Astrocyte (in vitro differentiated cells and primary cell): ENCODE data around the gene MYO1B. TPM values are rescaled to one million over a fixed set of nuclear protein-coding genes. Genes with fewer than 3 reads are reported as not detected.

Experiments
- DNase-seq: peaks from one replicate; pipeline ENCODE4 v3.0.0-alpha.2; 2010; ENCODE audit warnings: low read depth
- FAIRE-seq: peaks from 2 replicates; lab custom pipeline; 2011; peaks lifted over from hg19 to GRCh38; lab: Jason Lieb, UNC
- H2AFZ ChIP-seq: 2 replicates; pipeline ENCODE4 v1.6.0; 2012; ENCODE audit warnings: low read depth, low read length, inconsistent platforms
- H3K27ac ChIP-seq: 2 replicates; pipeline ENCODE4 v1.5.1; 2011; ENCODE audit warnings: low read depth, low read length, inconsistent platforms
- H3K27me3 ChIP-seq: 2 replicates; pipeline ENCODE4 v1.6.0; 2011; ENCODE audit warnings: low read length, inconsistent platforms; ENCODE audit not compliant: insufficient read depth
- H3K36me3 ChIP-seq: 2 replicates; pipeline ENCODE4 v1.5.1; 2011; ENCODE audit warnings: low read length, inconsistent platforms; ENCODE audit not compliant: insufficient read depth
- H3K4me1 ChIP-seq: 2 replicates; pipeline ENCODE4 v1.5.1; 2011; ENCODE audit warnings: low read length, inconsistent platforms; ENCODE audit not compliant: insufficient read depth
- H3K4me2 ChIP-seq: 2 replicates; pipeline ENCODE4 v1.6.0; 2012; ENCODE audit warnings: low read length, inconsistent platforms
- H3K4me3 ChIP-seq: 2 replicates; pipeline ENCODE4 v1.5.1; 2011; ENCODE audit warnings: low read depth, mild to moderate bottlenecking, low read length, inconsistent platforms; ENCODE audit not compliant: insufficient read depth
- H3K79me2 ChIP-seq: 2 replicates; pipeline ENCODE4 v1.6.0; 2012; ENCODE audit warnings: mild to moderate bottlenecking, low read length, inconsistent platforms; ENCODE audit not compliant: insufficient read depth
- H3K9ac ChIP-seq: 2 replicates; pipeline ENCODE4 v1.6.0; 2012; ENCODE audit warnings: mild to moderate bottlenecking, low read length, inconsistent platforms
- H3K9me3 ChIP-seq: 2 replicates; pipeline ENCODE4 v1.5.1; 2012; ENCODE audit warnings: low read depth, mild to moderate bottlenecking, low read length, inconsistent platforms; ENCODE audit not compliant: insufficient read depth
- H4K20me1 ChIP-seq: 2 replicates; pipeline ENCODE4 v1.6.0; 2012; ENCODE audit warnings: low read length, inconsistent platforms; ENCODE audit not compliant: insufficient read depth
- H3K27ac Mint-ChIP-seq: one replicate; pipeline ENCODE4 v1.8.0; 2021; ENCODE audit warnings: mild to moderate bottlenecking, mixed read lengths; ENCODE audit not compliant: unreplicated experiment
- H3K27me3 Mint-ChIP-seq: one replicate; pipeline ENCODE4 v1.8.0; 2021; ENCODE audit warnings: low read depth, mixed read lengths; ENCODE audit not compliant: unreplicated experiment
- H3K36me3 Mint-ChIP-seq: one replicate; pipeline ENCODE4 v1.8.0; 2021; ENCODE audit warnings: low read depth, mixed read lengths; ENCODE audit not compliant: unreplicated experiment
- H3K4me1 Mint-ChIP-seq: one replicate; pipeline ENCODE4 v1.8.0; 2021; ENCODE audit warnings: low read depth, mixed read lengths; ENCODE audit not compliant: unreplicated experiment
- H3K4me3 Mint-ChIP-seq: one replicate; pipeline ENCODE4 v1.8.0; 2021; ENCODE audit warnings: mild to moderate bottlenecking, moderate library complexity, mixed read lengths; ENCODE audit not compliant: unreplicated experiment
- H3K9me3 Mint-ChIP-seq: one replicate; pipeline ENCODE4 v1.8.0; 2021; ENCODE audit warnings: mild to moderate bottlenecking, mixed read lengths; ENCODE audit not compliant: unreplicated experiment
- EZH2 ChIP-seq: IDR thresholded peaks from 2 replicates; pipeline ENCODE4 v1.6.1; 2012; ENCODE audit warnings: mild to moderate bottlenecking, low read length, inconsistent platforms; ENCODE audit not compliant: insufficient read depth
- total RNA-seq: library from RNA; stranded (reverse); gene quantifications from 2 replicates; pipeline ENCODE4 v1.2.1, GENCODE V29; 2021
- TF ChIP-seq, protein P1 (sequence below): IDR thresholded peaks from 2 replicates; pipeline ENCODE4 v1.5.1; 2011; ENCODE audit warnings: low read depth, mild to moderate bottlenecking, inconsistent platforms, low read length, moderate library complexity; ENCODE audit not compliant: insufficient read depth

Gene MYO1B
- total RNA-seq, 1 donor from 2014 or later, result 95.7 TPM

- FAIRE-seq, result no peak
- Histone ChIP-seq H3K4me3 (no peak overlapping the region), H3K4me1 (peaks cover 28% of the 10 kb centered on the region), H3K79me2 (peaks cover 14% of the 10 kb centered on the region), H3K27ac (peak overlapping the region; percentile 30), H3K4me2 (no peak overlapping the region), H2AFZ (no peak overlapping the region), H3K36me3 (peaks cover 24% of the 10 kb centered on the region), H3K27me3 (no peaks in the 10 kb centered on the region), H3K9me3 (no peaks in the 10 kb centered on the region), H3K9ac (peak overlapping the region; percentile 3), H4K20me1 (no peaks in the 10 kb centered on the region)
- H3K4me1 Mint-ChIP-seq, result peaks cover 43% of the 10 kb centered on the region
- H3K36me3 Mint-ChIP-seq, result peaks cover 8% of the 10 kb centered on the region
- no peaks in the 10 kb centered on the region for H3K27me3 Mint-ChIP-seq
- DNase-seq, result no peak
- no peak overlapping the region for H3K4me3 Mint-ChIP-seq
- H3K27ac Mint-ChIP-seq, result no peak overlapping the region
- TF ChIP-seq EZH2, result no peak
- TF ChIP-seq, protein P1, sequence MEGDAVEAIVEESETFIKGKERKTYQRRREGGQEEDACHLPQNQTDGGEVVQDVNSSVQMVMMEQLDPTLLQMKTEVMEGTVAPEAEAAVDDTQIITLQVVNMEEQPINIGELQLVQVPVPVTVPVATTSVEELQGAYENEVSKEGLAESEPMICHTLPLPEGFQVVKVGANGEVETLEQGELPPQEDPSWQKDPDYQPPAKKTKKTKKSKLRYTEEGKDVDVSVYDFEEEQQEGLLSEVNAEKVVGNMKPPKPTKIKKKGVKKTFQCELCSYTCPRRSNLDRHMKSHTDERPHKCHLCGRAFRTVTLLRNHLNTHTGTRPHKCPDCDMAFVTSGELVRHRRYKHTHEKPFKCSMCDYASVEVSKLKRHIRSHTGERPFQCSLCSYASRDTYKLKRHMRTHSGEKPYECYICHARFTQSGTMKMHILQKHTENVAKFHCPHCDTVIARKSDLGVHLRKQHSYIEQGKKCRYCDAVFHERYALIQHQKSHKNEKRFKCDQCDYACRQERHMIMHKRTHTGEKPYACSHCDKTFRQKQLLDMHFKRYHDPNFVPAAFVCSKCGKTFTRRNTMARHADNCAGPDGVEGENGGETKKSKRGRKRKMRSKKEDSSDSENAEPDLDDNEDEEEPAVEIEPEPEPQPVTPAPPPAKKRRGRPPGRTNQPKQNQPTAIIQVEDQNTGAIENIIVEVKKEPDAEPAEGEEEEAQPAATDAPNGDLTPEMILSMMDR, result no peak
- no peaks in the 10 kb centered on the region for H3K9me3 Mint-ChIP-seq
Measured at GRCh38 chr2:191374366-191374765, 129.2 kb downstream of the MYO1B start.

DNA sequence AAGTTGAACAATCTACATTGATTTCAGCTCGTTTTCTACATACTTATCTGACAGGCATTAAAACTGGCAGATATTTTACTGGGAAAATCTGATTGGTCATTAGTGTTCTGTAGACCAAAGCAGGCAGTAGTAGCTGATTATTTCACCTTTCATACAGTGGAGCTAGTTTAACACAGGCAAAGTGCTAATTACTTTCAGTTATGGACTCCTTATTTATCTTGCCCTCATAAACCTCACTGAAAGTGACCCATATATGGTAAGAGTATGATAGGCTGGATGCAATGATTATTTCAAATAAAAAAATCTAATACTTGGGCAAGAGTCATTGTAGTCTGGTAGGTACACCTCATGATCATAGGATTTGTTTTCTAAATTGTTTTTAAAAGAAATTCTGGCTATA lies 129.7 kb downstream of the MYO1B start:
- no peak overlapping the region for H3K4me3 Mint-ChIP-seq
- no peak for TF ChIP-seq EZH2
- TF ChIP-seq, protein P1, result no peak
- peaks cover 22% of the 10 kb centered on the region for H3K36me3 ChIP-seq
- H3K27me3 ChIP-seq, result no peaks in the 10 kb centered on the region
- no peak overlapping the region for H3K4me3 ChIP-seq
- H3K9me3 Mint-ChIP-seq, result no peaks in the 10 kb centered on the region
- H3K27ac ChIP-seq, result no peak overlapping the region
- no peak overlapping the region for H2AFZ ChIP-seq
- H3K4me1 Mint-ChIP-seq, result peaks cover 45% of the 10 kb centered on the region
- H3K9me3 ChIP-seq, result no peaks in the 10 kb centered on the region
- DNase-seq (no peak), FAIRE-seq (no peak)
- no peaks in the 10 kb centered on the region for H4K20me1 ChIP-seq
- H3K27me3 Mint-ChIP-seq, result no peaks in the 10 kb centered on the region
- H3K36me3 Mint-ChIP-seq, result peaks cover 8% of the 10 kb centered on the region
- peaks cover 28% of the 10 kb centered on the region for H3K4me1 ChIP-seq
- no peak overlapping the region for H3K27ac Mint-ChIP-seq
- H3K4me2 ChIP-seq, result no peak overlapping the region
- no peak overlapping the region for H3K9ac ChIP-seq
- H3K79me2 ChIP-seq, result peaks cover 16% of the 10 kb centered on the region

DNA sequence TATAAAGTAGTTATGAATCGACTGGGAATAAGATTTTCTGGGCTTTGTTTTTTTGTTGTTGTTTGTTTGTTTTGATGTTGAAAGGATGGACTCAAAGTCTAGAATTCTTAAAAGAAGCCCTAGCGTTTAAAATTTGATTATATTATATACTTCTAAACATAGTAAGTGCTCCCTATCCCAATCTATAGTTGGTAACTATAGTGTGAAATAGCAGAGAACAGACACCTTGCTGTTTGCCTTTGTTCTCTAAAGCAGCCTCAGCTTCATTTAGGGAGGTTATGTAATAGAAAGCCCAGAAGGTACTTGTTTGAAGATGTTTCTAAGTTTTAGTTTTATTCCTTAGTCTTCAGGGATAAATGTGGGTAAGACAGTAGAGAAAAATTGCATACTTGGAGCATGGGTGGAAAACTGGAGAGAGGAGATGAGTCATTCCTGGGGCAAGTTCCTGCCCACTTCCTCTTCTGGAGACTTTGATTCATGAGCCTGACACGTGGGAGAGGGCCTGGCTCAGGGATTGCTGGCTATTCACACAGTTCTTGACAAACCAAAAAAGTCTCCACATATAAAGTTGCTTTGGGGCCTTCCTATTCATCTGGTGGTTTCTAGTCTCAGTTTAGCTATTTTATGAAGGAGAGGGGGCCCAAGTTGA lies 131.9 kb downstream of the MYO1B start:
- Histone ChIP-seq H3K4me1 (peaks cover 28% of the 10 kb centered on the region), H4K20me1 (no peaks in the 10 kb centered on the region), H3K9ac (peak overlapping the region; percentile 26), H2AFZ (no peak overlapping the region), H3K27ac (peak overlapping the region; percentile 77), H3K9me3 (no peaks in the 10 kb centered on the region), H3K79me2 (peaks cover 20% of the 10 kb centered on the region), H3K4me3 (no peak overlapping the region), H3K36me3 (peaks cover 14% of the 10 kb centered on the region), H3K27me3 (no peaks in the 10 kb centered on the region), H3K4me2 (peak overlapping the region; percentile 61)
- peaks cover 52% of the 10 kb centered on the region for H3K4me1 Mint-ChIP-seq
- DNase-seq (peak; percentile 95), FAIRE-seq (peak; percentile 100)
- H3K27ac Mint-ChIP-seq, result peak overlapping the region; percentile 58
- no peak overlapping the region for H3K4me3 Mint-ChIP-seq
- H3K27me3 Mint-ChIP-seq, result no peaks in the 10 kb centered on the region
- peaks cover 7% of the 10 kb centered on the region for H3K36me3 Mint-ChIP-seq
- TF ChIP-seq, protein P1, result no peak
- no peak for TF ChIP-seq EZH2
- H3K9me3 Mint-ChIP-seq, result no peaks in the 10 kb centered on the region
